OCI-LY3 (cell line): ENCODE data around the gene TNNI3K.
A peak's percentile ranks its signal among the peaks of the same experiment; 100 is the strongest.

Experiments
- H2AFZ ChIP-seq: fragments of 200-600, 300-600 bp; shearing (Covaris generic); 2 replicates; pipeline ENCODE4 v1.6.0; 2014; ENCODE audit warnings: antibody characterized with exemption, low read depth, low read length
- H3K27ac ChIP-seq: fragments of 200-600, 300-600 bp; sonication (generic); 2 replicates; pipeline ENCODE4 v1.5.1; 2014; ENCODE audit warnings: mild to moderate bottlenecking, low read length, moderate library complexity, mixed read lengths
- H3K27me3 ChIP-seq: fragments of 200-600, 300-600 bp; sonication (generic); 2 replicates; pipeline ENCODE4 v1.6.1; 2014; ENCODE audit warnings: low read depth, low read length, mixed read lengths
- H3K36me3 ChIP-seq: fragments of 200-600, 300-600 bp; sonication (generic); replicated peaks from 2 replicates; pipeline ENCODE3; 2014; ENCODE audit warnings: low read depth, low read length, mixed read lengths
- H3K4me1 ChIP-seq: fragments of 300-600, 200-600 bp; sonication (generic); 2 replicates; pipeline ENCODE4 v1.6.1; 2014; ENCODE audit warnings: low read length, mixed read lengths
- H3K4me2 ChIP-seq: fragments of 200-600, 300-600 bp; sonication (generic); 2 replicates; pipeline ENCODE4 v1.6.1; 2014; ENCODE audit warnings: low read length, mixed read lengths
- H3K4me3 ChIP-seq: fragments of 300-600, 200-600 bp; sonication (generic); 2 replicates; pipeline ENCODE4 v1.5.1; 2014; ENCODE audit warnings: antibody characterized with exemption, mild to moderate bottlenecking, low read length, moderate library complexity
- H3K79me2 ChIP-seq: fragments of 300-600, 200-600 bp; shearing (Covaris generic); 2 replicates; pipeline ENCODE4 v1.6.1; 2014; ENCODE audit warnings: mild to moderate bottlenecking, low read length, mixed read lengths
- H3K9ac ChIP-seq: fragments of 300-600, 200-600 bp; shearing (Covaris generic); 2 replicates; pipeline ENCODE4 v1.6.0; 2014; ENCODE audit warnings: mild to moderate bottlenecking, low read length, moderate library complexity
- H3K9me3 ChIP-seq: fragments of 200-600, 300-600 bp; shearing (Covaris generic); 2 replicates; pipeline ENCODE4 v1.6.1; 2014; ENCODE audit warnings: low read length, mixed read lengths; ENCODE audit not compliant: insufficient read depth
- H4K20me1 ChIP-seq: fragments of 200-600, 300-600 bp; sonication (generic); 2 replicates; pipeline ENCODE4 v1.6.1; 2016; ENCODE audit warnings: low read length, mixed read lengths; ENCODE audit not compliant: insufficient read depth
- EZH2phosphoT487 ChIP-seq: fragments of 200-600 bp; shearing (Covaris generic); IDR thresholded peaks from 2 replicates; pipeline ENCODE4 v1.6.1; 2018; ENCODE audit warnings: antibody characterized with exemption, mixed run types, low read depth
- TF ChIP-seq, protein P1 (sequence below): fragments of 200-600, 300-600 bp; sonication (generic); IDR thresholded peaks from 2 replicates; pipeline ENCODE4 v1.5.1; 2014; ENCODE audit warnings: antibody characterized with exemption, low read length, low read depth

Gene TNNI3K

DNA sequence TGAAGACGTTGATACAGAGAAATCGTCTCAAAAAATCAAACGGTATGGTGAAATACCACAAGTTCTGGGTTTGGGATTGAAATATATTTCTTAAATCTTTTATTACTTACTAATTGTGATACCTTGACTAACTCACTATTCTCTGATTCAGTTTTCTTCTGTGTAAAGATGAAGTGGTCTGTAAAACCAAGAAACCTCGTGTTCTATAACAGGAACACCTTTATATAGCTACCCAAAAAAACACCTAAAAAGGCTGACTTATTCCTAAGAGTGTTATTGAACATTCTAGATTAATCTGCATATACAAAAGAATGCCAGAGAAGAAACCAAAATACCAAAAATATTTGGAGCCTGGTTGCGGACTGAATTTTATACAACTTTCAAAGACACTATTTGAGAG is 37.9 kb upstream of the TNNI3K start:
- Histone ChIP-seq H4K20me1 (no peaks in the 10 kb centered on the region), H3K9ac (peak overlapping the region; percentile 85), H3K27ac (peak overlapping the region; percentile 48), H3K4me1 (peaks cover 18% of the 10 kb centered on the region), H2AFZ (peak overlapping the region; percentile 96; the same call in 1 of the 2 replicates), H3K4me2 (peak overlapping the region; percentile 83), H3K9me3 (no peaks in the 10 kb centered on the region), H3K36me3 (no peaks in the 10 kb centered on the region), H3K4me3 (peak overlapping the region; percentile 99), H3K27me3 (no peaks in the 10 kb centered on the region), H3K79me2 (no peaks in the 10 kb centered on the region)
- no peak for TF ChIP-seq EZH2phosphoT487
- TF ChIP-seq, protein P1, sequence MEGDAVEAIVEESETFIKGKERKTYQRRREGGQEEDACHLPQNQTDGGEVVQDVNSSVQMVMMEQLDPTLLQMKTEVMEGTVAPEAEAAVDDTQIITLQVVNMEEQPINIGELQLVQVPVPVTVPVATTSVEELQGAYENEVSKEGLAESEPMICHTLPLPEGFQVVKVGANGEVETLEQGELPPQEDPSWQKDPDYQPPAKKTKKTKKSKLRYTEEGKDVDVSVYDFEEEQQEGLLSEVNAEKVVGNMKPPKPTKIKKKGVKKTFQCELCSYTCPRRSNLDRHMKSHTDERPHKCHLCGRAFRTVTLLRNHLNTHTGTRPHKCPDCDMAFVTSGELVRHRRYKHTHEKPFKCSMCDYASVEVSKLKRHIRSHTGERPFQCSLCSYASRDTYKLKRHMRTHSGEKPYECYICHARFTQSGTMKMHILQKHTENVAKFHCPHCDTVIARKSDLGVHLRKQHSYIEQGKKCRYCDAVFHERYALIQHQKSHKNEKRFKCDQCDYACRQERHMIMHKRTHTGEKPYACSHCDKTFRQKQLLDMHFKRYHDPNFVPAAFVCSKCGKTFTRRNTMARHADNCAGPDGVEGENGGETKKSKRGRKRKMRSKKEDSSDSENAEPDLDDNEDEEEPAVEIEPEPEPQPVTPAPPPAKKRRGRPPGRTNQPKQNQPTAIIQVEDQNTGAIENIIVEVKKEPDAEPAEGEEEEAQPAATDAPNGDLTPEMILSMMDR: no peak

- H3K36me3 ChIP-seq: no peaks in the 10 kb centered on the region
- peak within 1 kb of the TSS; percentile 96 for H2AFZ ChIP-seq
- no peaks in the 10 kb centered on the region for H3K79me2 ChIP-seq
- peak within 1 kb of the TSS; percentile 85 for H3K9ac ChIP-seq
- no peaks in the 10 kb centered on the region for H3K9me3 ChIP-seq
- no peak for TF ChIP-seq EZH2phosphoT487
- TF ChIP-seq, protein P1: no peak
- peak within 1 kb of the TSS; percentile 73 for H3K27ac ChIP-seq
- peak within 1 kb of the TSS; percentile 83 for H3K4me2 ChIP-seq
- no peaks in the 10 kb centered on the region for H4K20me1 ChIP-seq
- H3K4me3 ChIP-seq: peak within 1 kb of the TSS; percentile 99
- peaks cover 14% of the 10 kb centered on the region for H3K4me1 ChIP-seq
- H3K27me3 ChIP-seq: no peaks in the 10 kb centered on the region
Observed at GRCh38 chr1:74197657-74198552, 37.3 kb upstream of the TNNI3K start, which contains the start of the genes FPGT and LRRIQ3. TSS of gene FPGT (plus strand) at chr1:74198242. CDS start at chr1:74198279, 37 bp downstream. TSS of gene LRRIQ3 (minus strand) at chr1:74198176. CDS start at chr1:74183684, 14,492 bp downstream.

- H3K4me3 ChIP-seq: no peak overlapping the region
- H3K79me2 ChIP-seq: no peaks in the 10 kb centered on the region
- H3K4me2 ChIP-seq: peak overlapping the region; percentile 61; the same call in 1 of the 2 replicates
- H3K27ac ChIP-seq: no peak overlapping the region
- H4K20me1 ChIP-seq: no peaks in the 10 kb centered on the region
- H3K36me3 ChIP-seq: no peaks in the 10 kb centered on the region
- H3K9me3 ChIP-seq: no peaks in the 10 kb centered on the region
- H3K4me1 ChIP-seq: peaks cover 14% of the 10 kb centered on the region
- no peak overlapping the region for H2AFZ ChIP-seq
- TF ChIP-seq EZH2phosphoT487: no peak
- TF ChIP-seq, protein P1: no peak
- no peaks in the 10 kb centered on the region for H3K27me3 ChIP-seq
- H3K9ac ChIP-seq: no peak overlapping the region
Observed at GRCh38 chr1:74199504-74199903, 35.7 kb upstream of the TNNI3K start.

DNA sequence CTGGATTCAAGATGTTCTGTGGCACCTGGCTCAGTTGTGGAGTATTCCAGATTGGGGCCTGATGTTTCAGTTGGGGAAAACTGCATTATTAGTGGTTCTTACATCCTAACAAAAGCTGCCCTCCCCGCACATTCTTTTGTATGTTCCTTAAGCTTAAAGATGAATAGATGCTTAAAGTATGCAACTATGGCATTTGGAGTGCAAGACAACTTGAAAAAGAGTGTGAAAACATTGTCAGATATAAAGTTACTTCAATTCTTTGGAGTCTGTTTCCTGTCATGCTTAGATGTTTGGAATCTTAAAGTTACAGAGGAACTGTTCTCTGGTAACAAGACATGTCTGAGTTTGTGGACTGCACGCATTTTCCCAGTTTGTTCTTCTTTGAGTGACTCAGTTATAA is 29.9 kb upstream of the TNNI3K start:
- TF ChIP-seq, protein P1: no peak
- no peak for TF ChIP-seq EZH2phosphoT487
- H3K9ac ChIP-seq: no peak overlapping the region
- no peaks in the 10 kb centered on the region for H4K20me1 ChIP-seq
- H3K4me2 ChIP-seq: no peak overlapping the region
- H3K27ac ChIP-seq: no peak overlapping the region
- no peak overlapping the region for H3K4me3 ChIP-seq
- H3K4me1 ChIP-seq: no peaks in the 10 kb centered on the region
- no peaks in the 10 kb centered on the region for H3K27me3 ChIP-seq
- H3K79me2 ChIP-seq: no peaks in the 10 kb centered on the region
- no peaks in the 10 kb centered on the region for H3K9me3 ChIP-seq
- no peaks in the 10 kb centered on the region for H3K36me3 ChIP-seq
- H2AFZ ChIP-seq: no peak overlapping the region
